A549 (cell line): ENCODE measurements around the gene MFAP2.

Source experiments
- CTCF ChIP-seq: fragments of >200 bp; sonication (Bioruptor Twin); formaldehyde crosslinking; IDR thresholded peaks from 3 replicates; pipeline ENCODE4 v1.5.1; 2016
- ELK1 ChIP-seq: fragments of 150-350 bp; IDR thresholded peaks from 2 replicates; pipeline ENCODE4 v1.6.1; 2014; ENCODE audit warnings: low read depth, mild to moderate bottlenecking, low read length

- TF ChIP-seq ELK1 (no peak), CTCF (no peak)
Measured at GRCh38 chr1:16981269-16981849, 939 bp upstream of the MFAP2 start.
